HEK293 (cell line): Measurements from ENCODE around the gene PTGFRN.

Experiments used
- ATF2 ChIP-seq: fragments of 450-650 bp; formaldehyde crosslinking; IDR thresholded peaks from 2 replicates; pipeline ENCODE4 v1.5.1; 2016; ENCODE audit warnings: missing biosample characterization, missing genetic modification characterization, low read depth
- BCL11B ChIP-seq: fragments of 450-650 bp; formaldehyde crosslinking; IDR thresholded peaks from 2 replicates; pipeline ENCODE4 v1.5.1; 2016; ENCODE audit warnings: low read depth, missing biosample characterization, missing genetic modification characterization
- HOXC10 ChIP-seq: sonication (generic); formaldehyde crosslinking; IDR thresholded peaks from 2 replicates; pipeline ENCODE4 v1.8.1; 2023; ENCODE audit warnings: mild to moderate bottlenecking, missing genetic modification reagents
- INSM2 ChIP-seq: fragments of 450-650 bp; formaldehyde crosslinking; IDR thresholded peaks from 2 replicates; pipeline ENCODE4 v1.5.1; 2016; ENCODE audit warnings: missing biosample characterization, missing genetic modification characterization
- KLF16 ChIP-seq: fragments of 450-650 bp; formaldehyde crosslinking; IDR thresholded peaks from 2 replicates; pipeline ENCODE4 v1.5.1; 2017; ENCODE audit warnings: missing biosample characterization, missing genetic modification characterization
- MYNN ChIP-seq: fragments of 450-650 bp; formaldehyde crosslinking; IDR thresholded peaks from 2 replicates; pipeline ENCODE4 v1.5.1; 2016; ENCODE audit warnings: missing biosample characterization, missing genetic modification characterization, borderline replicate concordance
- SCRT1 ChIP-seq: fragments of 450-650 bp; formaldehyde crosslinking; IDR thresholded peaks from 2 replicates; pipeline ENCODE4 v1.5.1; 2016; ENCODE audit warnings: missing biosample characterization, missing genetic modification characterization, borderline replicate concordance
- SCRT2 ChIP-seq: fragments of 450-650 bp; formaldehyde crosslinking; IDR thresholded peaks from 2 replicates; pipeline ENCODE4 v1.5.1; 2016; ENCODE audit warnings: missing biosample characterization, missing genetic modification characterization
- SETDB1 ChIP-seq: IDR thresholded peaks from one replicate; pipeline ENCODE4 v1.6.1; 2017; ENCODE audit warnings: mild to moderate bottlenecking, low read length, moderate library complexity, mixed read lengths; ENCODE audit not compliant: insufficient read length
- TCF7L2 ChIP-seq: IDR thresholded peaks from 2 replicates; pipeline ENCODE4 v1.6.1; 2011; ENCODE audit warnings: low read depth, mild to moderate bottlenecking, inconsistent platforms, low read length, moderate library complexity, borderline replicate concordance
- TRIM28 ChIP-seq: IDR thresholded peaks from 2 replicates; pipeline ENCODE4 v1.6.1; 2011; ENCODE audit warnings: low read length, control low read depth, borderline replicate concordance
- ZBTB21 ChIP-seq: fragments of 450-650 bp; formaldehyde crosslinking; IDR thresholded peaks from 2 replicates; pipeline ENCODE4 v1.5.1; 2017; ENCODE audit warnings: missing biosample characterization, missing genetic modification characterization
- ZBTB26 ChIP-seq: fragments of 450-650 bp; formaldehyde crosslinking; optimal IDR thresholded peaks from 2 replicates; pipeline ENCODE3; 2016; ENCODE audit warnings: missing biosample characterization, mild to moderate bottlenecking, missing genetic modification characterization
- ZFP41 ChIP-seq: fragments of 450-650 bp; formaldehyde crosslinking; IDR thresholded peaks from 2 replicates; pipeline ENCODE4 v1.5.1; 2016; ENCODE audit warnings: missing biosample characterization, missing genetic modification characterization, borderline replicate concordance
- ZNF132 ChIP-seq: fragments of 450-650 bp; formaldehyde crosslinking; IDR thresholded peaks from 2 replicates; pipeline ENCODE4 v1.5.1; 2017; ENCODE audit warnings: missing biosample characterization, missing genetic modification characterization, borderline replicate concordance
- ZNF146 ChIP-seq: fragments of 450-650 bp; formaldehyde crosslinking; IDR thresholded peaks from 2 replicates; pipeline ENCODE4 v1.5.1; 2016; ENCODE audit warnings: missing biosample characterization, missing genetic modification characterization
- ZNF202 ChIP-seq: fragments of 450-650 bp; formaldehyde crosslinking; IDR thresholded peaks from 2 replicates; pipeline ENCODE4 v1.5.1; 2016; ENCODE audit warnings: missing biosample characterization, missing genetic modification characterization, borderline replicate concordance
- ZNF211 ChIP-seq: fragments of 450-650 bp; formaldehyde crosslinking; IDR thresholded peaks from 2 replicates; pipeline ENCODE4 v1.5.1; 2016; ENCODE audit warnings: low read depth, missing biosample characterization, missing genetic modification characterization
- ZNF280D ChIP-seq: fragments of 450-650 bp; formaldehyde crosslinking; IDR thresholded peaks from 2 replicates; pipeline ENCODE4 v1.5.1; 2016; ENCODE audit warnings: missing biosample characterization, missing genetic modification characterization
- ZNF292 ChIP-seq: fragments of 450-650 bp; formaldehyde crosslinking; IDR thresholded peaks from 2 replicates; pipeline ENCODE4 v1.5.1; 2016; ENCODE audit warnings: low read depth, missing biosample characterization, missing genetic modification characterization, borderline replicate concordance
- ZNF501 ChIP-seq: fragments of 450-650 bp; formaldehyde crosslinking; IDR thresholded peaks from 2 replicates; pipeline ENCODE4 v1.5.1; 2016; ENCODE audit warnings: missing biosample characterization, missing genetic modification characterization
- ZNF558 ChIP-seq: fragments of 450-650 bp; formaldehyde crosslinking; IDR thresholded peaks from 2 replicates; pipeline ENCODE4 v1.5.1; 2016; ENCODE audit warnings: missing biosample characterization, missing genetic modification characterization
- ZNF600 ChIP-seq: fragments of 450-650 bp; formaldehyde crosslinking; IDR thresholded peaks from 2 replicates; pipeline ENCODE4 v1.5.1; 2016; ENCODE audit warnings: missing biosample characterization, missing genetic modification characterization
- ZNF654 ChIP-seq: fragments of 450-650 bp; formaldehyde crosslinking; IDR thresholded peaks from 2 replicates; pipeline ENCODE4 v1.5.1; 2016; ENCODE audit warnings: low read depth, missing biosample characterization, missing genetic modification characterization
- ZNF664 ChIP-seq: fragments of 450-650 bp; formaldehyde crosslinking; IDR thresholded peaks from 2 replicates; pipeline ENCODE4 v1.5.1; 2016; ENCODE audit warnings: missing biosample characterization, missing genetic modification characterization
- ZNF76 ChIP-seq: fragments of 450-650 bp; formaldehyde crosslinking; IDR thresholded peaks from 2 replicates; pipeline ENCODE4; 2016; ENCODE audit warnings: low read depth, missing biosample characterization, missing genetic modification characterization, borderline replicate concordance
- ZNF791 ChIP-seq: fragments of 450-650 bp; formaldehyde crosslinking; IDR thresholded peaks from 2 replicates; pipeline ENCODE4 v1.5.1; 2016; ENCODE audit warnings: missing biosample characterization, missing genetic modification characterization
- ZSCAN18 ChIP-seq: fragments of 450-650 bp; formaldehyde crosslinking; IDR thresholded peaks from 2 replicates; pipeline ENCODE4 v1.5.1; 2016; ENCODE audit warnings: missing biosample characterization, missing genetic modification characterization
- ZSCAN4 ChIP-seq: fragments of 450-650 bp; formaldehyde crosslinking; IDR thresholded peaks from 2 replicates; pipeline ENCODE4 v1.5.1; 2017; ENCODE audit warnings: missing biosample characterization, missing genetic modification characterization
- ZSCAN5A ChIP-seq: fragments of 450-650 bp; formaldehyde crosslinking; IDR thresholded peaks from 2 replicates; pipeline ENCODE4 v1.5.1; 2016; ENCODE audit warnings: missing biosample characterization, missing genetic modification characterization

The PTGFRN gene

DNA sequence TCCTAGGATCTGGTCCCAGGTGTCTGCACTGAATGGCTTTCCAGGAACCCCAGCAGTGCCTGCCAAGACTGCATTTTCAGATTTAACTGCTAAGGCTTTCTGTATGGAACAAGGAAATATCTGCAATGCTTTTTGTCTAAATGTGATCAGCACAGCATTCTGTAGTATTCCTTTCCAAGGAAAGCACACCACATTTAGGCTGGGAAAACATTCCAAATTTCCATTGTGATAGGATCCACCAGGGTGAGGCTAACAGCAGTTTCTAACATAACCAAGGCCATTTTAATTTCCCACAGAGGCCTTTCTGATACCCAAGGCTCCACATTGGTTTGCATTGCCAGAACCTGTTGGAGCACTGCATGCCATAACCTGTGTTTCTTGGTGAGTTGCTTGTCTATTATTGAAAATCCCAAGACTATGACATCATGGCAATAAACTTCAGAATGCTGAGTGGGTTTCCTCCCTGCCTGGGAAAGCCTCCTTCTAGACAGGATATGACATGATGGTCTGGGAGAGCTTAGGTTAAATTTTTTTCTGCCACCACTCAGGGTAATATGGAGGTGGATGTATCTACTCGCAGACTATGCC lies 23.3 kb upstream of the PTGFRN start (continued):
- TF ChIP-seq ZSCAN18 (tag by site-specific recombination) (no peak), KLF16 (tag by site-specific recombination) (no peak), ZNF600 (tag by site-specific recombination) (peak; percentile 77), ATF2 (tag by site-specific recombination) (peak; percentile 74), ZNF146 (tag by site-specific recombination) (no peak), INSM2 (tag by site-specific recombination) (no peak), ZBTB21 (tag by site-specific recombination) (peak; percentile 83), ZSCAN4 (no peak), ZNF76 (tag by site-specific recombination) (no peak), SCRT2 (tag by site-specific recombination) (peak; percentile 83), ZNF664 (tag by site-specific recombination) (no peak), ZNF558 (no peak), ZNF202 (tag by site-specific recombination) (no peak), ZNF132 (no peak), ZNF654 (no peak), SETDB1 (no peak), ZSCAN5A (tag by site-specific recombination) (no peak), BCL11B (tag by site-specific recombination) (no peak), ZNF501 (tag by site-specific recombination) (no peak), TCF7L2 (no peak), MYNN (tag by site-specific recombination) (no peak), ZBTB26 (no peak), HOXC10 (CRISPR knock-in tag) (no peak), ZNF280D (tag by site-specific recombination) (no peak), ZNF791 (no peak), ZFP41 (no peak), SCRT1 (tag by site-specific recombination) (no peak), ZNF211 (tag by site-specific recombination) (no peak), ZNF292 (tag by site-specific recombination) (no peak), TRIM28 (no peak)
